Suprapubic skin (tissue), 4 donors: Measurements from ENCODE around the gene ASIC2. TPM values are rescaled to one million over a fixed set of nuclear protein-coding genes. Genes with fewer than 3 reads are reported as not detected.

ENCODE experiments used
- DNase-seq, 2 donors: peaks; one replicate each; pipeline ENCODE4 v3.0.0-alpha.2; 2019; ENCODE audit warnings: low spot score in 2 of 2
- H3K27ac ChIP-seq: fragments of 200-600 bp; sonication (generic); one replicate; pipeline ENCODE4 v1.5.1; 2019
- H3K27me3 ChIP-seq: fragments of 200-600 bp; sonication (generic); one replicate; pipeline ENCODE4 v1.5.1; 2019
- H3K36me3 ChIP-seq: fragments of 200-600 bp; sonication (generic); one replicate; pipeline ENCODE4 v1.5.1; 2019
- H3K4me1 ChIP-seq: fragments of 200-600 bp; sonication (generic); one replicate; pipeline ENCODE4 v1.5.1; 2019
- H3K4me3 ChIP-seq: fragments of 200-600 bp; sonication (generic); one replicate; pipeline ENCODE4 v1.5.1; 2019; ENCODE audit warnings: mild to moderate bottlenecking
- H3K9me3 ChIP-seq: fragments of 200-600 bp; sonication (generic); one replicate; pipeline ENCODE4 v1.5.1; 2019
- CTCF ChIP-seq, 2 donors: fragments of 200-600 bp in 1 of 2; fragments of 450-650 bp in 1 of 2; sonication (generic) in 1 of 2; IDR thresholded peaks; one replicate each; pipeline ENCODE4 v1.5.1; 2016 to 2019; ENCODE audit warnings: antibody characterized with exemption in 2 of 2, mild to moderate bottlenecking in 1 of 2, moderate library complexity in 1 of 2
- EP300 ChIP-seq: sonication (generic); formaldehyde crosslinking; IDR thresholded peaks from one replicate; pipeline ENCODE4 v1.6.1; 2017; ENCODE audit warnings: antibody characterized with exemption
- POLR2A ChIP-seq, 2 donors: fragments of 450-650 bp; IDR thresholded peaks; one replicate each; pipeline ENCODE4 v1.6.1; 2017; ENCODE audit warnings: antibody characterized with exemption in 2 of 2, mild to moderate bottlenecking in 2 of 2, moderate library complexity in 2 of 2
- POLR2AphosphoS5 ChIP-seq, 3 donors: sonication (generic); formaldehyde crosslinking; IDR thresholded peaks; one replicate each; pipeline ENCODE4 v1.6.1; 2017; ENCODE audit warnings: antibody characterized with exemption in 3 of 3
- WGBS: methylation state at CpG from one replicate; pipeline ENCODE4 v1.1.5; 2018; 5-methylcytosine and 5-hydroxymethylcytosine counted together
- total RNA-seq, 4 donors: library from RNA; depleted of rRNA; stranded (reverse); fragments of >200 nt; gene quantifications; one replicate each; pipeline ENCODE4 v1.1.0, GENCODE V29; 2016

ASIC2 gene
- total RNA-seq, 4 donors from 2014 or later: not detected

- Histone ChIP-seq H3K27me3 (peaks cover 13% of the 10 kb centered on the region), H3K4me1 (peaks cover 8% of the 10 kb centered on the region), H3K9me3 (no peaks in the 10 kb centered on the region), H3K4me3 (no peak overlapping the region), H3K36me3 (no peaks in the 10 kb centered on the region), H3K27ac (no peak overlapping the region)
- TF ChIP-seq EP300 (no peak), POLR2AphosphoS5 (IDR thresholded peaks at IDR 0.05) (no peak), CTCF (IDR thresholded peaks at IDR 0.05) (no peak), POLR2A (IDR thresholded peaks at IDR 0.05) (no peak)
- no peak for DNase-seq
- 87% methylated on average over 6 of the region's 6 CpGs for WGBS
These were observed 290.8 kb downstream of the ASIC2 start for GRCh38 chr17:33002246-33002645.

- no peak overlapping the region for H3K4me3 ChIP-seq
- no peaks in the 10 kb centered on the region for H3K9me3 ChIP-seq
- peaks cover 8% of the 10 kb centered on the region for H3K4me1 ChIP-seq
- H3K36me3 ChIP-seq: no peaks in the 10 kb centered on the region
- TF ChIP-seq POLR2A (IDR thresholded peaks at IDR 0.05) (no peak), EP300 (no peak), POLR2AphosphoS5 (IDR thresholded peaks at IDR 0.05) (no peak), CTCF (IDR thresholded peaks at IDR 0.05) (no peak)
- peaks cover 14% of the 10 kb centered on the region for H3K27me3 ChIP-seq
- WGBS: 25% methylated on average over 6 of the region's 7 CpGs
- no peak overlapping the region for H3K27ac ChIP-seq
- DNase-seq: no peak
These were observed 294.2 kb downstream of the ASIC2 start for GRCh38 chr17:32998887-32999228.

- Histone ChIP-seq H3K9me3 (no peaks in the 10 kb centered on the region), H3K4me3 (no peak overlapping the region), H3K27me3 (peaks cover 16% of the 10 kb centered on the region), H3K4me1 (peaks cover 8% of the 10 kb centered on the region), H3K36me3 (no peaks in the 10 kb centered on the region), H3K27ac (no peak overlapping the region)
- WGBS: 2% methylated on average over 16 of the region's 18 CpGs
- DNase-seq: peak; percentile 85 to 88
- no peak for TF ChIP-seq POLR2A (IDR thresholded peaks at IDR 0.05)
- TF ChIP-seq CTCF (IDR thresholded peaks at IDR 0.05): peak; percentile 32 to 89
These were observed 294.8 kb downstream of the ASIC2 start for GRCh38 chr17:32998111-32998886.

- Histone ChIP-seq H3K27me3 (peaks cover 17% of the 10 kb centered on the region), H3K4me3 (no peak overlapping the region), H3K4me1 (peaks cover 8% of the 10 kb centered on the region), H3K9me3 (no peaks in the 10 kb centered on the region), H3K36me3 (no peaks in the 10 kb centered on the region), H3K27ac (no peak overlapping the region)
- TF ChIP-seq EP300 (no peak), POLR2A (IDR thresholded peaks at IDR 0.05) (no peak), CTCF (IDR thresholded peaks at IDR 0.05) (no peak), POLR2AphosphoS5 (IDR thresholded peaks at IDR 0.05) (no peak)
- 80% methylated on average over 11 of the region's 14 CpGs for WGBS
- no peak for DNase-seq
These were observed 297.6 kb downstream of the ASIC2 start for GRCh38 chr17:32995416-32996045.

- H3K9me3 ChIP-seq: peaks cover 1% of the 10 kb centered on the region
- no peak overlapping the region for H3K4me3 ChIP-seq
- peaks cover 15% of the 10 kb centered on the region for H3K27me3 ChIP-seq
- H3K36me3 ChIP-seq: no peaks in the 10 kb centered on the region
- H3K27ac ChIP-seq: no peak overlapping the region
- WGBS: 49% methylated on average over 9 of the region's 9 CpGs
- no peak for DNase-seq
- peaks cover 8% of the 10 kb centered on the region for H3K4me1 ChIP-seq
- TF ChIP-seq EP300: no peak
- no peak for TF ChIP-seq POLR2AphosphoS5 (IDR thresholded peaks at IDR 0.05)
- no peak for TF ChIP-seq POLR2A (IDR thresholded peaks at IDR 0.05)
- TF ChIP-seq CTCF (IDR thresholded peaks at IDR 0.05): no peak
These were observed 299.1 kb downstream of the ASIC2 start for GRCh38 chr17:32993977-32994376.
